ENCODE measurements around the gene SRRM3. TPM values are rescaled to one million over a fixed set of nuclear protein-coding genes. Genes with fewer than 3 reads are reported as not detected.

SRRM3 gene
- total and polyA plus RNA-seq, 9 of the 15 experiments (the other 6 are each of a cell fraction or from before 2014, with no cell fraction given): 0.04 to 0.91 (median 0.46) TPM; not detected in 2

GRCh38 chr7:76254781-76255180 is 53.1 kb downstream of the SRRM3 start:
- POLR2A ChIA-PET: interaction anchor here (0.6 to 0.7 kb wide), 2 partner anchors 8 to 75 kb away, joined by 3 read pairs; no protein-coding TSS in a partner anchor
- no peak overlapping the region for H3K27ac ChIP-seq (ENCODE audit: extremely low read depth, low read depth, low read length)

More at GRCh38 chr7:76254781-76255180, 53.1 kb downstream of the SRRM3 start:
- Histone ChIP-seq H3K79me2 (ENCODE audit: control insufficient read depth, insufficient read depth, low read length) (no peaks in the 10 kb centered on the region), H3K27me3 (ENCODE audit: control insufficient read depth in 2 of 2, insufficient read depth in 2 of 2, low read length in 2 of 2) (peaks cover 27 to 74% of the 10 kb centered on the region in 2 experiments; a peak in 4 of 5 replicates), H3K4me1 (replicated peaks in 1 of 2; ENCODE audit: control insufficient read depth in 2 of 2, insufficient read depth in 2 of 2, low read length in 2 of 2) (peaks cover 0 to 15% of the 10 kb centered on the region in 2 experiments; a peak in 3 of 5 replicates), H3K36me3 (ENCODE audit: control insufficient read depth, insufficient read depth, low read length) (no peaks in the 10 kb centered on the region), H3K4me2 (ENCODE audit: insufficient read depth, low read length) (no peak overlapping the region), H3K4me3 (no peak overlapping the region), H3K9ac (ENCODE audit: insufficient read depth in 1 of 2, low read depth in 2 of 2, low read length in 2 of 2) (no peak overlapping the region), H3K9me3 (replicated peaks; ENCODE audit: control insufficient read depth, insufficient read depth, low read depth, low read length) (no peaks in the 10 kb centered on the region), H3K9me1 (ENCODE audit: control insufficient read depth, insufficient read depth, low read length) (no peaks in the 10 kb centered on the region), H2AFZ (ENCODE audit: low read depth, low read length) (no peak overlapping the region), H4K20me1 (replicated peaks; ENCODE audit: control insufficient read depth, insufficient read depth, low read length) (no peaks in the 10 kb centered on the region)
- BruUV-seq (replicated peaks): no TSS peak
- in situ Hi-C loops (cut with MboI): no loop called here
- CTCF ChIA-PET (ENCODE audit: low intra/inter-chr PET ratio): no interaction called here
- WGBS (ENCODE audit: insufficient coverage, low coverage, missing lambda C conversion rate): 14% methylated on average over 4 of the region's 4 CpGs
- intact Hi-C loops (cut with micrococcal nuclease): no loop called here
- ATAC-seq (no peak), DNase-seq (ENCODE audit: extremely low read depth in 1 of 4, low spot score in 3 of 4) (no peak), FAIRE-seq (no peak)
- TF ChIP-seq PRDM10 (IDR thresholded peaks at IDR 0.05; ENCODE audit: partially characterized antibody): peak; percentile 48
- TF ChIP-seq SMAD3 (CRISPR knock-in tag; conservative IDR thresholded peaks at IDR 0.05): no peak

All from K562 (cell line).